K562 (cell line): ENCODE results near the gene CENPX. TPM values are rescaled to one million over a fixed set of nuclear protein-coding genes. Genes with fewer than 3 reads are reported as not detected.

ENCODE experiments used
- ATF2 ChIP-seq: sonication (generic); formaldehyde crosslinking; IDR thresholded peaks from 2 replicates; pipeline ENCODE4 v1.8.1; 2022; ENCODE audit warnings: missing genetic modification reagents
- BACH1 ChIP-seq: fragments of 200-800 bp; sonication (Bioruptor generic); IDR thresholded peaks from 2 replicates; pipeline ENCODE4 v1.6.1; 2016; ENCODE audit warnings: missing genetic modification characterization, missing compliant biosample characterization
- CREM ChIP-seq: IDR thresholded peaks from 2 replicates; pipeline ENCODE4 v1.6.1; 2014; ENCODE audit warnings: antibody characterized with exemption, low read depth
- E2F4 ChIP-seq: sonication (generic); formaldehyde crosslinking; IDR thresholded peaks from 2 replicates; pipeline ENCODE4 v1.8.0; 2022; ENCODE audit warnings: mild to moderate bottlenecking, low read depth, missing genetic modification reagents
- HMGN3 ChIP-seq: IDR thresholded peaks from 2 replicates; pipeline ENCODE4 v1.6.1; 2011; ENCODE audit warnings: borderline replicate concordance, low read depth, mild to moderate bottlenecking, mixed read lengths, low read length; ENCODE audit not compliant: insufficient read length; ENCODE audit errors: extremely low read depth
- HNRNPLL ChIP-seq: fragments of 200-400 bp; formaldehyde crosslinking; IDR thresholded peaks from 2 replicates; pipeline ENCODE4 v1.6.1; 2017; ENCODE audit warnings: low read length, low read depth, mild to moderate bottlenecking; ENCODE audit not compliant: poor library complexity, severe bottlenecking
- ID3 ChIP-seq, 2 experiments: fragments of 250-450 bp in 1 of 2; fragments of 450-650 bp in 1 of 2; sonication (Bioruptor Pico) in 1 of 2; IDR thresholded peaks; 2 replicates each; pipeline versions ENCODE4 v1.6.1 to v1.8.0; 2016 to 2021; ENCODE audit warnings: mild to moderate bottlenecking in 2 of 2, moderate library complexity in 2 of 2, missing compliant biosample characterization in 1 of 2, missing genetic modification characterization in 1 of 2
- ILF3 ChIP-seq: fragments of 450-650 bp; IDR thresholded peaks from 2 replicates; pipeline ENCODE4 v1.6.1; 2018; ENCODE audit warnings: antibody characterized with exemption, mild to moderate bottlenecking, moderate library complexity, borderline replicate concordance
- JUND ChIP-seq, 2 experiments: IDR thresholded peaks; 2 replicates in 1 of 2; 3 replicates in 1 of 2; pipeline ENCODE4 v1.6.1; 2011; ENCODE audit warnings: borderline replicate concordance in 2 of 2, low read depth in 2 of 2, low read length in 2 of 2, improper control_type of control experiment in 1 of 2, missing biosample characterization in 1 of 2, missing genetic modification characterization in 1 of 2, missing genetic modification reagents in 1 of 2
- KAT2B ChIP-seq: IDR thresholded peaks from one replicate; pipeline ENCODE4 v1.6.1; 2012; ENCODE audit warnings: low read depth, mild to moderate bottlenecking, control low read depth, inconsistent platforms, low read length, moderate library complexity
- KAT8 ChIP-seq: fragments of 450-650 bp; IDR thresholded peaks from 2 replicates; pipeline ENCODE4 v1.6.1; 2016; ENCODE audit warnings: low read depth, mild to moderate bottlenecking
- KLF16 ChIP-seq: IDR thresholded peaks from 2 replicates; pipeline ENCODE4 v1.6.1; 2016; ENCODE audit warnings: antibody characterized with exemption
- MCM7 ChIP-seq, 2 experiments: fragments of 450-650 bp; IDR thresholded peaks; 2 replicates each; pipeline ENCODE4 v1.6.1; 2016 to 2018
- MXI1 ChIP-seq: IDR thresholded peaks from 2 replicates; pipeline ENCODE4 v1.6.1; 2011; ENCODE audit warnings: low read depth, mild to moderate bottlenecking, improper control_type of control experiment, low read length
- PHF20 ChIP-seq: fragments of 450-650 bp; IDR thresholded peaks from 2 replicates; pipeline ENCODE4 v1.6.1; 2018; ENCODE audit not compliant: partially characterized antibody
- POLR3G ChIP-seq: IDR thresholded peaks from 2 replicates; pipeline ENCODE4 v1.6.1; 2011; ENCODE audit not compliant: insufficient read length, insufficient replicate concordance; ENCODE audit errors: extremely low read depth
- SRSF7 ChIP-seq: fragments of 200-400 bp; formaldehyde crosslinking; optimal IDR thresholded peaks from 2 replicates; pipeline ENCODE3; 2017; ENCODE audit warnings: mild to moderate bottlenecking, low read depth, low read length
- STAT5A ChIP-seq: IDR thresholded peaks from 2 replicates; pipeline ENCODE4 v1.6.1; 2012; ENCODE audit warnings: low read length, inconsistent platforms, borderline replicate concordance
- TBL1XR1 ChIP-seq, 2 experiments: IDR thresholded peaks; 2 replicates each; pipeline ENCODE4 v1.6.1; 2012; ENCODE audit warnings: improper control_type of control experiment in 2 of 2, low read length in 2 of 2, mild to moderate bottlenecking in 1 of 2
- TGIF2 ChIP-seq: sonication (generic); formaldehyde crosslinking; IDR thresholded peaks from 2 replicates; pipeline ENCODE4 v1.8.1; 2022; ENCODE audit warnings: mild to moderate bottlenecking, missing genetic modification reagents, moderate library complexity
- ZFX ChIP-seq: sonication (generic); formaldehyde crosslinking; IDR thresholded peaks from 2 replicates; pipeline ENCODE4 v1.8.0; 2022; ENCODE audit warnings: mild to moderate bottlenecking, missing genetic modification reagents, moderate library complexity
- polyA plus RNA-seq, 8 experiments: library from polyadenylated mRNA; depleted of rRNA in 4 of 8; stranded (reverse) in 5 of 8; unstranded in 3 of 8; fragments of >200 nt; fragmentation: Nextera tagmentation in 2 of 8; fragmentation: Illumina TruSeq in 1 of 8; extraction: Ambion mirVana in 2 of 8; extraction: Trizol in 1 of 8; gene quantifications; 2 replicates each; pipeline versions ENCODE4 v1.2.1 to v1.2.3, GENCODE V29; 2011 to 2014; ENCODE audit warnings: inconsistent platforms in 1 of 8, missing spikeins in 1 of 8
- total RNA-seq, 7 experiments: library from RNA; depleted of rRNA in 6 of 7; stranded (reverse); fragments of >200 nt in 6 of 7; fragmentation: Illumina TruSeq in 2 of 7; extraction: Trizol in 2 of 7; gene quantifications; 2 replicates each; pipeline versions ENCODE4 v1.2.1 to v1.2.3, GENCODE V29; 2011 to 2021; ENCODE audit warnings: low replicate concordance in 1 of 7
- TF ChIP-seq, protein P1 (sequence below): fragments of 250-450 bp; sonication (Bioruptor Pico); IDR thresholded peaks from 2 replicates; pipeline ENCODE4 v1.5.0; 2021
- TF ChIP-seq, protein P2 (sequence below), 2 experiments: fragments of 450-650 bp in 1 of 2; sonication (generic) in 1 of 2; formaldehyde crosslinking in 1 of 2; IDR thresholded peaks in 1 of 2; conservative IDR thresholded peaks in 1 of 2; 2 replicates each; pipeline versions ENCODE4 v1.6.1 to v1.8.1; 2016 to 2023; ENCODE audit warnings: mild to moderate bottlenecking in 2 of 2, moderate library complexity in 2 of 2, inconsistent platforms in 1 of 2, missing genetic modification reagents in 1 of 2

The CENPX gene
- total and polyA plus RNA-seq, 9 of the 15 experiments (the other 6 are each of a cell fraction or from before 2014, with no cell fraction given), result 32.7 to 352 (median 127) TPM

- no peak for TF ChIP-seq ATF2 (CRISPR knock-in tag)
- no peak for TF ChIP-seq KLF16
- no peak for TF ChIP-seq KAT2B
- TF ChIP-seq KAT8, result no peak
- peak; percentile 53 for TF ChIP-seq JUND (IDR thresholded peaks at IDR 0.05; ENCODE audit: borderline replicate concordance, low read depth, low read length)
- no peak; the same call in 2 of the 3 replicates for TF ChIP-seq JUND (tag; IDR thresholded peaks at IDR 0.05; ENCODE audit: borderline replicate concordance, low read depth, low read length)
- TF ChIP-seq BACH1, result no peak
- no peak for TF ChIP-seq STAT5A
- TF ChIP-seq MCM7 (IDR thresholded peaks at IDR 0.05), result no peak
- TF ChIP-seq E2F4 (CRISPR knock-in tag), result no peak
- no peak for TF ChIP-seq PHF20
- peak; percentile 90 for TF ChIP-seq HMGN3
- peak; percentile 17; the same call in 1 of the 2 replicates for TF ChIP-seq TGIF2 (CRISPR knock-in tag)
- TF ChIP-seq, protein P1, sequence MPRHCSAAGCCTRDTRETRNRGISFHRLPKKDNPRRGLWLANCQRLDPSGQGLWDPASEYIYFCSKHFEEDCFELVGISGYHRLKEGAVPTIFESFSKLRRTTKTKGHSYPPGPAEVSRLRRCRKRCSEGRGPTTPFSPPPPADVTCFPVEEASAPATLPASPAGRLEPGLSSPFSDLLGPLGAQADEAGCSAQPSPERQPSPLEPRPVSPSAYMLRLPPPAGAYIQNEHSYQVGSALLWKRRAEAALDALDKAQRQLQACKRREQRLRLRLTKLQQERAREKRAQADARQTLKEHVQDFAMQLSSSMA (CRISPR knock-in tag), result 0 out of 2 replicates have a peak, but pooled peaks have one; percentile 40
- TF ChIP-seq SRSF7, result no peak
- peak; percentile 49; the same call in 1 of the 2 replicates for TF ChIP-seq ZFX (CRISPR knock-in tag)
- no peak for TF ChIP-seq HNRNPLL
- peak; percentile 92 for TF ChIP-seq CREM
- TF ChIP-seq TBL1XR1 (IDR thresholded peaks at IDR 0.05; ENCODE audit: low read length in 2 of 2), result no peak; a peak in 1 of 4 replicates
- no peak for TF ChIP-seq ID3 (CRISPR knock-in tag; IDR thresholded peaks at IDR 0.05)
- TF ChIP-seq ID3 (tag; IDR thresholded peaks at IDR 0.05), result peak; percentile 60
- TF ChIP-seq ILF3, result no peak; the same call in 1 of the 2 replicates
- TF ChIP-seq, protein P2, sequence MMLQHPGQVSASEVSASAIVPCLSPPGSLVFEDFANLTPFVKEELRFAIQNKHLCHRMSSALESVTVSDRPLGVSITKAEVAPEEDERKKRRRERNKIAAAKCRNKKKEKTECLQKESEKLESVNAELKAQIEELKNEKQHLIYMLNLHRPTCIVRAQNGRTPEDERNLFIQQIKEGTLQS (IDR thresholded peaks at IDR 0.05), result no peak
- TF ChIP-seq, protein P2 (CRISPR knock-in tag; conservative IDR thresholded peaks at IDR 0.05), result no peak
- TF ChIP-seq POLR3G, result no peak
- TF ChIP-seq MXI1, result peak; percentile 74
Observed at GRCh38 chr17:81977211-81977808, 45.4 kb downstream of the CENPX start, which contains the start of gene ASPSCR1 (continued).
